Effector CD8-positive, alpha-beta T cell (primary cell): ENCODE results near the gene VCP.

Experiments
- DNase-seq: peaks from one replicate; lab custom pipeline; 2025; lab: John Stamatoyannopoulos, UW

VCP gene

GRCh38 chr9:35014517-35014916, 57.9 kb downstream of the VCP start:
- DNase-seq: no peak

DNA sequence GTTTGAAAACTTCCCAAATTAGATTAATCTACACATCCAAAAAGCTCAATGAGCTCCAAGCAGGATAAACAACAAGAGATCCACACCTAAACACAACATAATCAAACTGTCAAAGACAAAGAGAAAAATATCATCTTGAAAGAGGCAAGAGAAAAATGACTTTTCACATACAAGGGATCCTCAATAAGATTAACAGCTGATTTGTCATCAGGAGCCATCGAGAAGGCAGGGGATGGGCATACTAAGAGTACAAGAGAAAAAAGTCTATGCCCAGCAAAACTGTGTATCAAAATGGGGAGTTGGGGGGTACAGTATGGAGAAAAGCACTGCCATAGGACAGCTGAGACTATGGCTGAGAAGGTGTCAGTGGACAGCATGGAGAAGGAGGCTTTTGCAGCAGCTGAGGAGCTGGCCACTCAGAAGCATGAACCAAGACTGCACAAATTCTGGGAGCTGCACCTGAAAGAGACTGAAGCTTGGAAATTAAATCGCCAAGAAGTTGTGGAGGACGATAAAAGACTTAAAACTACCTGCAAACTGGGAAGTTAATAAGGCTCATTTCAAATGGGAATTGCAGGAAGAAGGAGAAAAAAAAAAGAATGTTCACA, 62.0 kb downstream of the VCP start:
- no peak for DNase-seq
